ENCODE results near the gene SNCB. TPM values are rescaled to one million over a fixed set of nuclear protein-coding genes. Genes with fewer than 3 reads are reported as not detected.

Gene SNCB
- polyA plus RNA-seq, 1 of the 3 experiments (the other 2 are of a cell fraction): 0.33 TPM

- no peaks in the 10 kb centered on the region for H3K9me2 ChIP-seq
- CTCF ChIA-PET: interaction anchor here (1.3 to 2.1 kb wide), 4 partner anchors 16 to 22 kb away, joined by 3 to 6 read pairs (median 5); no protein-coding TSS in a partner anchor
- POLR2A ChIA-PET: no interaction called here
- H3K27me3 ChIP-seq (ENCODE audit: insufficient read depth): peaks cover 7% of the 10 kb centered on the region; the same call in 1 of the 2 replicates
- no peaks in the 10 kb centered on the region for H3K9me3 ChIP-seq
- H3K4me3 ChIP-seq (ENCODE audit: low read depth in 2 of 2, low read length in 1 of 2): no peak overlapping the region
- no peak overlapping the region for H3K4me2 ChIP-seq
- no peak overlapping the region for H3K9ac ChIP-seq
- TF ChIP-seq GATA2 (CRISPR knock-in tag; IDR thresholded peaks at IDR 0.05): no peak
- TF ChIP-seq TCF12 (IDR thresholded peaks at IDR 0.05): no peak
- no peak for TF ChIP-seq NRF1 (IDR thresholded peaks at IDR 0.05; ENCODE audit: low read depth, low read length)
- no peak for TF ChIP-seq ZBTB33 (IDR thresholded peaks at IDR 0.05; ENCODE audit: borderline replicate concordance, low read depth)
- TF ChIP-seq ELF1 (IDR thresholded peaks at IDR 0.05): no peak
- TF ChIP-seq RFX5 (IDR thresholded peaks at IDR 0.05; ENCODE audit: low read length): no peak
- TF ChIP-seq NFIC (IDR thresholded peaks at IDR 0.05; ENCODE audit: borderline replicate concordance): no peak
- no peak for TF ChIP-seq CTCF (IDR thresholded peaks at IDR 0.05)
- TF ChIP-seq SIN3A (IDR thresholded peaks at IDR 0.05; ENCODE audit: borderline replicate concordance, low read depth, low read length): no peak
- TF ChIP-seq RXRA (IDR thresholded peaks at IDR 0.05; ENCODE audit: borderline replicate concordance, low read depth): no peak
- no peak for TF ChIP-seq TEAD4 (IDR thresholded peaks at IDR 0.05; ENCODE audit: borderline replicate concordance, insufficient read depth)
- TF ChIP-seq YY1 (IDR thresholded peaks at IDR 0.05; ENCODE audit: low read depth): no peak
- TF ChIP-seq REST (IDR thresholded peaks at IDR 0.05; ENCODE audit: low read depth, low read length): no peak
- no peak for TF ChIP-seq FOXM1 (IDR thresholded peaks at IDR 0.05; ENCODE audit: low read depth)
- TF ChIP-seq EP300 (IDR thresholded peaks at IDR 0.05; ENCODE audit: borderline replicate concordance in 1 of 2, low read depth in 1 of 2, low read length in 1 of 2): no peak
- no peak for TF ChIP-seq CHD2 (IDR thresholded peaks at IDR 0.05; ENCODE audit: low read length, partially characterized antibody)
- no peak for TF ChIP-seq SMC3 (IDR thresholded peaks at IDR 0.05; ENCODE audit: low read depth, low read length)
- TF ChIP-seq USF1 (IDR thresholded peaks at IDR 0.05; ENCODE audit: borderline replicate concordance, low read depth): no peak
- no peak overlapping the region for H2AFZ ChIP-seq (ENCODE audit: low read depth)
- no peak overlapping the region for H3K27ac ChIP-seq (ENCODE audit: low read depth in 2 of 2, low read length in 1 of 2)
- no peaks in the 10 kb centered on the region for H3F3A ChIP-seq (replicated peaks; ENCODE audit: insufficient read depth)
- H3K36me3 ChIP-seq (replicated peaks in 1 of 2; ENCODE audit: control insufficient read depth in 1 of 2, insufficient read depth in 2 of 2, low read length in 1 of 2): no peaks in the 10 kb centered on the region
- DNase-seq: no peak
- no peaks in the 10 kb centered on the region; a peak in 1 of 4 replicates for H3K4me1 ChIP-seq (ENCODE audit: control insufficient read depth in 1 of 2, insufficient read depth in 2 of 2, low read depth in 1 of 2, low read length in 1 of 2)
- no peaks in the 10 kb centered on the region for H4K20me1 ChIP-seq (ENCODE audit: insufficient read depth)
- WGBS (ENCODE audit: low lambda C conversion rate): 60% methylated on average over 1 of the region's 4 CpGs
- no peaks in the 10 kb centered on the region for H3K79me2 ChIP-seq (ENCODE audit: insufficient read depth)
These were observed 8.9 kb upstream of the SNCB start for GRCh38 chr5:176639208-176639607.
